ENCODE measurements around the gene ACER3.

The ACER3 gene

DNA sequence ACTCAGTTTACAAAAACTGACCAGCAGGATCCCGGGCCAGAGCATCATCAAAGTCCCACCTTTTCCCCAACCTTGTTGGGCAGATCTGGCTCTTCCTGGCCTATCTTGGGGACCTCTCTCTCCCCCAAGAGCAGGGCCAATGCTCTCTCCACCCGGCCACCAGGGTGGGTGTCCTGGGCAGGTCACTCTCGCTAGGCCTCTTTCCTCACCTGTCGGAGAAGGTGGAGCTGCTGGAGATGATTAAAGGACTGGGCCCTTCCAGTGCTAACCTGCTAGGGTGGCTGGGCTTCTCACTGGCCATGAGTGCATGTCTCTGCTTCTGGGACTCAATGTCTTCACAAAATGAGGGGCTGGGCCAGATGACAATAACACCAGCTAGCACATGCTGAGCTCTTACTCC lies 203.1 kb downstream of the ACER3 start:
- H3K36me3 Mint-ChIP-seq (ENCODE audit: low read depth): no peaks in the 10 kb centered on the region
- no peak overlapping the region for H3K27ac Mint-ChIP-seq
- H3K27me3 Mint-ChIP-seq: no peaks in the 10 kb centered on the region
- no peaks in the 10 kb centered on the region for H3K9me3 Mint-ChIP-seq
- H3K4me1 Mint-ChIP-seq (ENCODE audit: low read depth): peaks cover 5% of the 10 kb centered on the region
- H3K4me3 Mint-ChIP-seq: no peak overlapping the region

DNA sequence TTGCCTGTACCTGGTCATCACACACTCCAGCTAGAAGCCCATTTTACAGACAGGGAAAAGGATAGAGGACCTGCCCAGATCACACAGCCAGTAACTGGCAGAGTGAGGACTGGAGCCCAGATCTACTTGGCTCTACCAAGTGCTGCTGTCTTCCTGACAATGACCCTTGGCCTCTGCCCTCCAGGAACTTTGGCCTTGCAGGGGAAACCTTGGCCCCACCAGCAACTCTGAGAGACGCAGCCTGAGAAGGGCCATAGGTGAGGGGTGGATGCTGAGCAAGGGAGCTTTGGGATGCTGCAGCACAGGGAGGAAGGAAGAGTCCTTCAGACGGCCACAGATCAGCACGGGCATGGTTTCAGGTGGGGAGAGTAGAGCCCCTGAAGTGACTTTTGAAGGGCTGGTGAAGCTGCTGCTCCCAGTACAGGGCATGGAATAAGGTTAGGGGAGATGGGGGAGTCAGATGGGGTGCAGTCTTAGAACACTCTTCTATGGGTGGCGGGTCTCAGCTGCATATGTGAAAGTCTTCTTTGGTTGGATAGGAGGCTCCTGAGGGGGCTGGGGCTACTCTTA lies 204.0 kb downstream of the ACER3 start:
- peaks cover 5% of the 10 kb centered on the region for H3K4me1 Mint-ChIP-seq (ENCODE audit: low read depth)
- no peaks in the 10 kb centered on the region for H3K9me3 Mint-ChIP-seq
- H3K27ac Mint-ChIP-seq: no peak overlapping the region
- H3K4me3 Mint-ChIP-seq: no peak overlapping the region
- no peaks in the 10 kb centered on the region for H3K36me3 Mint-ChIP-seq (ENCODE audit: low read depth)
- H3K27me3 Mint-ChIP-seq: no peaks in the 10 kb centered on the region

DNA sequence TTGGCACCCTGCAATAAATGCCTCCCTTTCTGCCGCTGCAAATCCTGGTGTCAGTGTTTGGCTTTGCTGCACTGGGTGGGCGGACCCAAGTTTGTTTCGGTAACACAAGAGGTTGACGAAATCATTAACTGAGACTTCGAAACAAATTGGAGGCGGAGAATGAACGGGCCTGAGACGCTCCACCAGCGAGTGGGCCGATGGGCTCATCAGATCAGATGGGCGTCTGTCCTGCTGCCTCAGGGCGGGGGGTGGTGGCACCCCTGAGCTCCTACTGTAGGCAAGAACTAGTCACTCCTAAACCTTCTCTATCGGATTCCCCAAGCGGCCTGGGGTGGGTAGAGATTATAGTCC lies 205.1 kb downstream of the ACER3 start:
- Mint-ChIP-seq H3K4me3 (peak overlapping the region; percentile 79), H3K4me1 (ENCODE audit: low read depth) (peaks cover 5% of the 10 kb centered on the region), H3K27me3 (no peaks in the 10 kb centered on the region), H3K27ac (peak overlapping the region; percentile 49), H3K9me3 (no peaks in the 10 kb centered on the region), H3K36me3 (ENCODE audit: low read depth) (no peaks in the 10 kb centered on the region)

DNA sequence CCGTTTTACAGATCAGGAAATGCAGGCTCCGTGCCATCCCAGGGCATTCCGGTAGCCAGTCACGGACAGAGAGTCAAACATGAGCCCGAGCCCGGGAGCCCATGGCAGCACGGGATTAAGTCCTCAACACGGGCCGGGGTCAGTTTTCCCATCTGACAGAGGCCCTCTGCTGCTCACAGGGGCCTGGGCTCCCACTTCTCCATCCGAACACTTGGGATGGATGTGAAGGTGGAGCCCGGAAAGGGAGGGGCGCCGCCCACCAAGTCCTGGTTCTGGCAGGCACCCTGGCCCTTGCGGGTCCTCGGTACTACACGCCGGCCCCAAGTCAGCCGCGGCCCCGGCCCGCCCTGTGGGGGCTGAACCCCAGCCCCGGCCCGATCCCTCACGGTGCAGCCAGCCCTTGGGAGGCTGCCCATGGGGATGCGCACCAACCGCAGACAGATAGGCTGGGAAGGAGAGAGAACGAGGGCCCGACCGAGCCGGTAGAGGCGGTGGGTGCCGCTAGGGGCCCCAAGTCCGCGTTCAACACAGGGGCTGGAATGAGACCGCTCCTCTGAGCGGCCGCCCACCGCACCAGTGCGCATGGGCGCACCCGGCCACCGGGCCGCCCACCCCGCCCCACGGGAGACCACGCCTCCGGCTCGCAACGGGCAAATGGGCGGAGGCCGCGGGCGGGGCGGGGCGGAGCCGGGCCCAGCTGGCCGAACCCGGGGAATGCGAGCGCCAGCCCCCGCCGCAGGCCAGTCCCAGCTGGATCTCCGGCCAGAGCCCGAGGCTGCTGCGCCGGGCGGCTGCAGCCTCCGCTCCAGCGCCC lies 205.7 kb downstream of the ACER3 start, which contains the start of gene CAPN5:
CAPN5 (plus strand) TSS at position 743 of the 814 bp plus-strand sequence. CDS start 17,916 bp downstream, outside the sequence.
- H3K4me1 Mint-ChIP-seq (ENCODE audit: low read depth): peaks cover 5% of the 10 kb centered on the region
- H3K27ac Mint-ChIP-seq: peak within 1 kb of the TSS; percentile 49
- H3K9me3 Mint-ChIP-seq: no peaks in the 10 kb centered on the region
- H3K36me3 Mint-ChIP-seq (ENCODE audit: low read depth): no peaks in the 10 kb centered on the region
- H3K27me3 Mint-ChIP-seq: no peaks in the 10 kb centered on the region
- peak within 1 kb of the TSS; percentile 79 for H3K4me3 Mint-ChIP-seq

DNA sequence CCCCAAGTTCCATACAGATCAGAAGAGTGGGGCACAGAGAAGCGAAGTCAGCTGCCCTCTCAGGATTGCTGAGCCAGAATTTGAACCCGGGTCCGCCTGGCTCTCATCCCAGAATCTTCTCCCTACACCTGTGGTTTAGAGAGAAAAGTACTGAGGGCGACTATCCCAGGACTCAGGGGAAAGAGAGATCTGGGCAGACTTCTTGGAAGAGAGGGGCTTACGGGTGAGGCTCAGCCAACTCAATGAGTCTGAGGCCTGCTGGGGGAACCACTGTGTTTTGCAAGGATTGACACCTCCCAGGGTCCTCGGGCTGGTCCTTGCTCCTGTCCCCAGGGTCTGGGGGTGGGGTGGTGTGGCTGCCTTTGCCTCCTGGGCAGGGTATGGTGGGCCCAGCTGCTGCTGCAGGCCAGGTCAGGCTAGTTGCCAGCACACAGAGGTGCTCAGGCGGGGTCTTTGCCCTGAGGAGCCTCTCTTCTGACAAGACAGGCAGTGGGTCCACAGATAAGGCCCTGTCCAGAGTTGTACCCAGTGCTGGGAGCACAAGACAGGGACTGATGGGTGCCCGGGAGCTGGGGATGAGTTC lies 207.2 kb downstream of the ACER3 start:
- H3K4me1 Mint-ChIP-seq (ENCODE audit: low read depth): peaks cover 19% of the 10 kb centered on the region
- H3K36me3 Mint-ChIP-seq (ENCODE audit: low read depth): no peaks in the 10 kb centered on the region
- H3K9me3 Mint-ChIP-seq: no peaks in the 10 kb centered on the region
- peak overlapping the region; percentile 61 for H3K4me3 Mint-ChIP-seq
- no peak overlapping the region for H3K27ac Mint-ChIP-seq
- H3K27me3 Mint-ChIP-seq: no peaks in the 10 kb centered on the region

DNA sequence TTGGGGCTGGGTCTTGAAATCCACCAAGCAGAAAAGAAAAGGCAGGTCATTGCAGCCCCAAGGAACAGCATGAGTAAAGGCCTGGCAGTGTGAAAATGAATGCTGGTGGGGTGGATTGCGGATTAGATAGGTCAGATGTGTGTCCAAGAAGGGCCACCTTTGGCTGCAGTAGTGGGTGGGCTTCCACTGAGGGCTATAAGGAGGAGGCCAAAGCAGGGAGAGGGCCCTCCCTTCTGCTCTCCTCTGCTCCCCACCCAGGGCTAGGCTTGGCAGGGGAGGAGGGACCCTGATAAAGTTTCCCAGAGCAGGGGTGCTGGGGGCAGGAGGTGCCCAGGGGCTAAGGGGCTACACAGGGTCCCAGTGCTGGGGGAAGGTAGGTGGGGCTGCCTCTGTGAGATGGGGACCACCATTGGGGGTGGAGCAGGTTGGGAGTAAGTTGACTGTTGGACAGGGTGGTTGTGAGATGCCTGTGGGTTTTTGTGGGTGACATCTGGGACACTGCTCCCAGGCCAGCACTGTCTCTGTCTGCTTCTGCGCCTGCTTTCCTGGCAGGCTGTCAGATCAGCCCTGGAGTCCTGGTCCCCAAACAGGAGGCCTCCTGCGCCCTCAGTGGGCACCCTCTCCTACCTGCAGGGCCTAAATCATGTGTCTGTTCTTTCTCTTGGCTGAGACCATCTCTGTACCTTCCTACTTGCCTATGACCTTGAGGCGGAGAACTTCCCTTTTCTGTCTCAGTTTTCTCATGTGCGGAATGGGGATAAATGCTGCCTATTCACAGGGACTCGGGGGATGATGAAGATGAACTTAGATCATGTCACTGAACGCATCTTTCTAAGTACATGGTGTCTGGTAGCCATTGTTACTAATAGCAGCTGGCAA lies 208.0 kb downstream of the ACER3 start:
- H3K9me3 Mint-ChIP-seq: no peaks in the 10 kb centered on the region
- H3K4me1 Mint-ChIP-seq (ENCODE audit: low read depth): peaks cover 26% of the 10 kb centered on the region
- H3K27ac Mint-ChIP-seq: no peak overlapping the region

DNA sequence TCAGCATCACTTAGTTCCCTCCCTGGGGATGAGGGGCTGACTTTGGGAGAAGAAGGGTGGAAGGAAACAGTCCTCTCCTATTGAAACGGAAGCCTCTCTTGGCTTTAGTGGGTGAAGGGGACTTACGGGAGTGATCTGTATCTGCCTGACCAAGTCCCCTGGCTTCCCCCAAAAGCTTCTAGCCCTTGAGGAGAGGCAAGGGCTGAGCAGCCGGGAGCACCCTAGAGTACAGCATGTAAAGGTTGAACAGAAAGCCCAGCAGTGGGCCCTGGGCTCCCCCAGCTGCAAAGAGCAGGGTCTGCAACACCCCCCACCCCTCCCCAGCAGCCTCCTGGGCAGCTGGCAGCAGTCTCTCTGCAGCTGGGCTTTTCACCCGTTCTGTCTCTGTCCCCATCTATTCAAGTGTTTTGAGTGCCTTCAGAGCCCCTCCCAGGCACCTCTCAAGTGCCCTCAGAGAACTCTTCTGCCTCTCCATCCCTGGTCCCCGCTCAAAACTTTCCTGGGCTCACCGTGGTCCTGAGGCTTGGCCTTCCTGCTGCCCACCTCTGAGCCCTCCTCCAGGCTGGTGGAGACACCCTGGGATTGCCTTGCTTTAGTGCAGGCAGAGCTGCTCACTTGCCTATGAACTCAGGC lies 208.7 kb downstream of the ACER3 start:
- Mint-ChIP-seq H3K4me3 (no peak overlapping the region), H3K27me3 (no peaks in the 10 kb centered on the region), H3K9me3 (no peaks in the 10 kb centered on the region), H3K36me3 (ENCODE audit: low read depth) (no peaks in the 10 kb centered on the region), H3K4me1 (ENCODE audit: low read depth) (peaks cover 26% of the 10 kb centered on the region), H3K27ac (no peak overlapping the region)

More for the DNA sequence above, 208.0 kb downstream of the ACER3 start:
- no peak overlapping the region for H3K4me3 Mint-ChIP-seq
- no peaks in the 10 kb centered on the region for H3K27me3 Mint-ChIP-seq
- H3K36me3 Mint-ChIP-seq (ENCODE audit: low read depth): no peaks in the 10 kb centered on the region

DNA sequence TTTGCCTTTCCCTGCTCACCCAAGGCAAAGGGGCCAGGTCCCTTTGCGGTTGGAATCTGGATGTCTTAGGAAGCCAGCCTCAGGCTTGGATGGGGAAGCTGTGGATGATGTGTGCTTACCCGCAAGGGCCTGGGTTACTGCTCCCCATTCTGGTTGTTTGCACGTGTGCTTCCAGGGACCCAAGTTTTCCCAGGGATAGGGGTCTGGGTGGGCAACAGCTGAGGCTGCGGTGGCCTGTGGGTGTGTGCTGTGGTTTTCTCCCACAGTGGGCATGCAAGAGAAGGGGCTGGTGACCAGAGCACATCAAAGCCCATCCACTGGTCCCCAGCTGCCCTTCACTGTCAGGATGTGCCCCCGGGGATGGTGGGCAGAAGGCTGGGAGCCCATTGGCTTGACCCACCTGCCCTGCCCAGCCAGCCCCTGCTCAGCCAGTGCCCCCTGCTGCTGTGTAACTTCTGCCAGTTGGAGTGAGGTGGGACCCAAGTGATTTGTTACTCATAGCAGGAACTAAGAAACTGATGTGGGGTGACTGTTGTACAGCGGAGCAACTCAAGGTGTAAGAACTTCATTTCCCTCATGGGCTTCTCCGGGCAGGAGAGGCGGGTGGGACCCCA lies 209.4 kb downstream of the ACER3 start:
- H3K36me3 Mint-ChIP-seq (ENCODE audit: low read depth): no peaks in the 10 kb centered on the region
- peaks cover 26% of the 10 kb centered on the region for H3K4me1 Mint-ChIP-seq (ENCODE audit: low read depth)
- H3K27ac Mint-ChIP-seq: no peak overlapping the region
- H3K4me3 Mint-ChIP-seq: no peak overlapping the region
- H3K9me3 Mint-ChIP-seq: no peaks in the 10 kb centered on the region
- H3K27me3 Mint-ChIP-seq: no peaks in the 10 kb centered on the region

DNA sequence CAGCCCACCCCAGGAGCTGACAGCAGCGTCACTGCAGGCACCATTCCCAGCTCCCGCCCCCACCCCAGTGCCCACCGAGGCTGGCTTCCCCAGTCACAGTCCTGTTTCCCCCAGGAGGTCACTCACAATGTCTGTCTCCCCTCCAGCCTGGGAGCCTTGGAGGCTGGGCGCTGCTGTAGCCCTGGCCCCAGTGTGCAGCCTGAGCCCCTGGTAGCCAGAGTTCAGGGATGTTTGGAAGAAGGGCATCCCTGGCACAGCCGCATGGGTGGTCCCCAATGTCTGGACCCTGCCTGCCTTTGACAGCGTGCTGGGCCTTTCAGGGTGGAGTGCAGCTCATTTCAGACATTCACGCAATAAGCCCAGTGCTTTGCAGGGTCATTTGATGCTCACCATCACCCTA lies 210.4 kb downstream of the ACER3 start:
- Mint-ChIP-seq H3K4me1 (ENCODE audit: low read depth) (peaks cover 22% of the 10 kb centered on the region), H3K36me3 (ENCODE audit: low read depth) (no peaks in the 10 kb centered on the region), H3K27me3 (no peaks in the 10 kb centered on the region), H3K27ac (no peak overlapping the region), H3K4me3 (no peak overlapping the region), H3K9me3 (no peaks in the 10 kb centered on the region)

DNA sequence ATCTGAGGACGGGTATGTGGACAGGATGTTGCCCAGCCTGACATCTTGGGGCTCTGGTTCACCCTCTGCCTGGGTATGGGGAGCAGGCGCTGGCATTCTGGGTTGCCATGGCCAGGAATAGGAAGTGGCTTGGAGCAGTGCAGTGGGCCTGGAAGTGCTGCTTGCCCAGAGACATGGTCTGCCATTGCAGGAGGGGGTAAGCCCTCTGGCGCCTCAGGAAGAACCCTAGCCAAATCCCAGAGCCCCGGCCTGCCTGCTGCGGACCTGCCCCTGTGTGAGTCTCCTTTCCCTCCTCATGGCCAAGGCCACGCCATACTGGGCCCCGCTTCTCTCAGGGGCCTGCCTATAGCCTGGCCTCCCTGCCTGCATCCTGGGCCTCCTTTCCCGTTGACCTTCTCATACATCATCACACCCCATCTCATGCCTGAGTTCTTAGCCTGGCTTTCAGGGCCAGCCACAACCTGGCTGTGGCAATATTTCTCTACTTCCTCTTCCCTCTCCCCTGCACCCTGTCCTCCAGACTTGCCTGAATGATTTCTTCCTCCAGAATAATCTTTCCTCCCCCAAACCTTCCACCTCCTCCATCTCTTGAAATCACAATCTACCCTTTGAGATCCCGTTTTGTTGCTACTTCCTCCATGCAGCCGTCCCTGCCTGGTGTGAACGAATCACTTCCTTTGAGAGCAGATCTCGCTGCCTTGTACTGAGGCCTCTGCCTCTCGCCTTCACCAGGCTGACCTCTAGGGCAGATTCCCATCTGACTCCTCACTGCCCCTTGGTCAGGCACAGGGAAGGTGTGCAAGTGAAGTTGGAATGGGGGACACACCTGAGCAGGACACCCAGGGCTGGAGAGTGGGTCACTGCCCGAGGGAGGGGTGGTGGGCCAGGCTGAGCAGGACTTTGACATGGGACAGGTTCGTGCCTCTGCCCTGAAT lies 211.2 kb downstream of the ACER3 start:
- no peak overlapping the region for H3K27ac Mint-ChIP-seq

DNA sequence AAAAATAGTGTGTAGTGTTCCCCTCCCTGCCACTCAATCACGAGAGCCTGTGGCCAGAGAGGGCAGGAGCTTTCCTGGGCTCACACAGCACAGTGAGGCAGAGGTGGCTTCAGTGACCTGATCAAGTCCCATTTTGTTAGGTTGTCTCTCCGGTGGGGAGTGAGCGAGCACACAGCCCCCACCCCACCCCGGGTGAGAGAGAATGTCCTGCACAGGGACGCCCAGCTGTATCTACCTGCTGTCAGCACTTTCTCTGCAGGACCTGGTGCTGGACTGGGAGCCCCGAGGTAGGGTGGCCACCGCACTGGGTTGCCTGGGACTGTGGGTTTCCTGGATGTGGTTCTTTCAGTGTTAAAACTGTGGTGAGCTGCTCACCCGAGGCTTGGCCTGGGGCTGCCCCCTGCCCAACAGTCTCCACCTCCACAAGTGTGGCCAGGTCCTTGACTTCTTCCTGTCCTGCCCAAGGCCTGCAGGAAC lies 212.2 kb downstream of the ACER3 start:
- Mint-ChIP-seq H3K4me3 (no peak overlapping the region), H3K27me3 (no peaks in the 10 kb centered on the region), H3K36me3 (ENCODE audit: low read depth) (no peaks in the 10 kb centered on the region), H3K9me3 (no peaks in the 10 kb centered on the region), H3K27ac (no peak overlapping the region), H3K4me1 (ENCODE audit: low read depth) (peaks cover 21% of the 10 kb centered on the region)

More for the DNA sequence above, 211.2 kb downstream of the ACER3 start:
- Mint-ChIP-seq H3K36me3 (ENCODE audit: low read depth) (no peaks in the 10 kb centered on the region), H3K4me1 (ENCODE audit: low read depth) (peaks cover 21% of the 10 kb centered on the region), H3K9me3 (no peaks in the 10 kb centered on the region), H3K27me3 (no peaks in the 10 kb centered on the region), H3K4me3 (no peak overlapping the region)

DNA sequence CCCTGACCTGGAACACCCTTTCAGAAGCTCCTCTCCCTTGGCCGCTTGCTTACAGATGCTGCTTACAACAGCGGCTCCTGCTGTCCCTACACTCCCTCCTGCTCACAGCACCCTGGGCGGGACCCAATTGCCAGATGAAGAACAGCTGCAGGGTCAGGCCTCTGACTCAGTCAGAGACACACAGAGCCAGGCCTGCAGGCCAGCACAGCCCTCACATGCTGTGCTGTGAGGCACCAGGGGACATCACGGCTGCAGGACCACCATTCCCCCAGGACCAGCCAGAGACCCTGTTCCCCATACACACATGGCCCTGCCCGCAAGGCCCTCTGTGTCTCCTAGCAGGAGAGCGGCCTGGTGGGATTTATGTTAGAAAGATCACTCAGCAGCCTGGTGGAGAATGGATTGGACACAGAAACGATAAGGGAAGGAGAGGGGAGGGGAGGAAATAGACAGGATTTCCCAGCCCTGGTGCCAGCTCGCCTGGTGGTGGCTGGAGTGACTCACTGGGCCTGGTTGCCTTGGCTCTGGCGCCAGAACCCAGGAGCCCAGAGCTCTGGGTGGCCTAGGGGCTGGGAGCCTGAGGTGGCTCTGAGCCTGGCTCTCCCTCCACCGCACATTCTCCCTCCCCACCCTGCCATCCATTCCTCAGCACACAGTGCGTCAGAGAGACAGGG lies 212.7 kb downstream of the ACER3 start:
- no peak overlapping the region for H3K27ac Mint-ChIP-seq
- no peaks in the 10 kb centered on the region for H3K27me3 Mint-ChIP-seq
- H3K4me1 Mint-ChIP-seq (ENCODE audit: low read depth): peaks cover 21% of the 10 kb centered on the region
- no peak overlapping the region for H3K4me3 Mint-ChIP-seq
- no peaks in the 10 kb centered on the region for H3K36me3 Mint-ChIP-seq (ENCODE audit: low read depth)
- no peaks in the 10 kb centered on the region for H3K9me3 Mint-ChIP-seq

DNA sequence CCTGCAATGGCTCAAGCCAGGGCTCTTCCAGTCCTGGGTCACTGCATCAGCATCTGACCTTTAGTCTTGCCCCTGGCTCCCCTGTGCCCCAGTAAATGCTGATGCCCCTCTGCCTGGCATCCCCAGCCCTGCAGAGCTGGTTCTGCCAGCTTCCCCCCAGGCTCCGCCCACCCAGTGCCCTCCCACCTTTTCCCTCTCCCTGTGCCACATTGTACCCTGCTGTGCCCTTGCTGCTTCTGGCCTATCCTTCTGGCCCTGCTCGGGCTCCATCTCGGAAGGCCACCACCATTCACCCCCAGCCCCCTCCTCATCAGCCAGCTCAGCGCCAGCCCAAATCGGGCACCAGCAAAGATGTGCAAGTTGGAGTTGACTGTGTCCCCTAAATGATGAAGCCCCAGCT lies 213.5 kb downstream of the ACER3 start:
- Mint-ChIP-seq H3K36me3 (ENCODE audit: low read depth) (no peaks in the 10 kb centered on the region), H3K27ac (no peak overlapping the region), H3K4me3 (no peak overlapping the region), H3K9me3 (peaks cover 6% of the 10 kb centered on the region), H3K4me1 (ENCODE audit: low read depth) (peaks cover 21% of the 10 kb centered on the region), H3K27me3 (no peaks in the 10 kb centered on the region)
